GM18868 (cell line): ENCODE data around the gene LNX1.
"Not testable (repeated sequence)": the region's sequence is repeated elsewhere in the genome, so short reads cannot be mapped to it uniquely, and the experiment has no call there.

ENCODE experiments used
- ATAC-seq: cut with Tn5 transposase; IDR thresholded peaks from one replicate; pipeline ENCODE4 v1.9.1; 2021; ENCODE audit warnings: mild to moderate bottlenecking, moderate library complexity; ENCODE audit not compliant: unreplicated experiment

LNX1 gene

GRCh38 chr4:53477038-53477565 lies 114.2 kb downstream of the LNX1 start:
- no peak for ATAC-seq

DNA sequence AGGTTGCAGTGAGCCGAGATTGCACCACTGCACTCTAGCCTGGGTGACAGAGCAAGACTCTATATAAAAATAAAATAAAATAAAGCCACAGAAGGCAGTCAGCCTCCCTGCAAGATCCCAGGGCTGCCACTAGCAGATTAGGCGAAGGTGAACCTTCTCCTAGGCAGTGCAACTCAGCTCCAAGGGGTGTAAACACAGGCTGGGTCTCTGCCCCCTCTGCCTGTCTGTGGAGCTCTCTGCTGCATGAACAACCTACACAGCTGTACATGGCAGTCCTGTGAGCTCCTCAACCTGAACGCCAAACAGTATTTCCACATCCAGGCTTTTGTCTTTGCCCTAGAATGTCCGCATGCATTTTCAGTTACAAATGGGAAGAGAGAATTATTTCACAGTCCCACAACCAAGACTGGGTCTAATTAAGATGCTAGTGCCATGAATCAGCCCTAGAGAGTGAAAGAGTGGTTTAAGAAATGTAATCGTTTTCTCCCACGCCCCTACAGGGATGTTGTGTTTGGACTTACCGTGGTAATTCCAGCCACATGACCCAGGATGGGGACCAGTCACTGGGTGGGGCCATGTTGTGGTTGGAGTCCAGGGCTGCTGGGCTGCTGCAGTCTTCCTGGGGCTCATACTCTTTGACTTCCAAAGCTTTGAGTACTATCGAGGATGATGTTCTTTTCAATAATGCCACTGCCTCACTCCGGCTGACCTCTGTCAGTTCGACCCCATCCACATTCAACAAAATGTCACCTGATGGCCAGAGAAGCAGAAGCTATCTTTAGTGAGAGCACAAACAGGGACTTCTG lies 114.9 kb downstream of the LNX1 start:
- no peak for ATAC-seq

DNA sequence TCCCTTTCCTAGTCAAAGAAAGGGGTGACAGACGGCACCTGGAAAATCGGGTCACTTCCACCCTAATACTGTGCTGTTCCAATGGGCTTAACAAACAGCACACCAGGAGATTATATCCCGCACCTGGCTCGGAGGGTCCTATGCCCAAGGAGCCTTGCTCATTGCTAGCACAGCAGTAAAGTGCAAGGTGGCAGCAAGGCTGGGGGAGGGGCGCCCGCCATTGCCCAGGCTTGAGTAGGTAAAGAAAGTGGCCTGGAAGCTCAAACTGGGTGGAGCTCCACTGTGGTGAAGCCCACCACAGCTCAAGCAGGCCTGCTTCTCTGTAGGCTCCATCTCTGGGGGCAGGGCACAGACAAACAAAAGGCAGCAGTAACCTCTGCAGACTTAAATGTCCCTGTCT lies 124.7 kb downstream of the LNX1 start:
- not testable (repeated sequence) for ATAC-seq

DNA sequence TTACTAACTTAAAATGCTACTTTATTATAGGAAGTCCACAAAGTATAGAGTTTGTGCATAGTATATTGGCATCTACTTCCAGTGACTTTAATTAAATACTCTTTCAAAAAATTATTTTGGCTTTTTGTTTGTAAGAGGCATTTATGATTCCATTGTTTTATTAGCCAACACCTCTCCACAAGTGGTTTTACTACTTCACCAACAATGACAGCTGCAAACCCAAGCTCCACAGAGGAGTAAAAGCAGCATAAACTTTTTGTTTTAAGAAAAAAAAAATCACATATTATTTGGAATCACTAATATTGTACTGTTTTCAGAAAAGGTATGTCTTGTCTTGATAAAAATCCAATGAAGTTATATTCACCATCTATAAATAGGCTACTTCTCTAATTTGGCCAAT lies 125.4 kb downstream of the LNX1 start:
- no peak for ATAC-seq

DNA sequence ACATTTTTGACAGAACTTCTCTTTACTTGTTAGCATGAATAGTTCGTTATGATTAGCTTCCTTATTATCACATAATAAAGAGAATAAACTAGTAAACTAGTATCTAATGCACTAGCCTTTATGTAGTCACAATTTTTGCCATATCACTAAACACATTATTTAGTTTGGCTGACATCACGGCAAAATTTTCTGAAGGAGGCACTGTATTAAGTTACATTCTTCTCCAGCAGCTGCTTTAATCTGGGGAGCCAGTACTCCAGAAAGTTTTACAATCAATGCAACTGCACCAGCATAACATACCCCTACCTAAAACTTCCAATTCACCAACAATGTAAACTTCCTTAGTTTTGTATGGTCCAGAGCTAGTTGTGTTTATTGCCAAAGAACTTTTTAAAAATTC lies 126.0 kb downstream of the LNX1 start:
- ATAC-seq, result no peak

DNA sequence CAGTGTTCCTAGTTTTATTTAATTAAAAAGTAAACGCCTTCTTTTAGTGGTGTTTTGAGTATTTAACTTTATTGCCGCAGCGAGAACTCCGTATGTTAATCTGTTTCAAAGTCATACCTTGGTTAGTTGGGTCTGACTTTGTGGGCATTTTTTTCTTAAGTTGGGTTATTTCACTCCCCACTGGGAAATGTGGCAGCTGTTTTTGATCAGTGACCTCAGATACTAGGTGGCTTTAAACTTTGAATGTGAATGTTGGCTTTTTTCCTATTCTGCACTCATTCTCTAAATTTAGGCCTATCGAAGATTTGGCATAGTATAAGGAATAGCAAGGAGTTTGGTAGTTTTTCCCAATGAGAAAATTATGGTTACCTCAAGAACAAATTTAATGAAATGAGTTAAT lies 127.9 kb downstream of the LNX1 start:
- no peak for ATAC-seq

GRCh38 chr4:53461244-53461643 lies 130.0 kb downstream of the LNX1 start:
- no peak for ATAC-seq

DNA sequence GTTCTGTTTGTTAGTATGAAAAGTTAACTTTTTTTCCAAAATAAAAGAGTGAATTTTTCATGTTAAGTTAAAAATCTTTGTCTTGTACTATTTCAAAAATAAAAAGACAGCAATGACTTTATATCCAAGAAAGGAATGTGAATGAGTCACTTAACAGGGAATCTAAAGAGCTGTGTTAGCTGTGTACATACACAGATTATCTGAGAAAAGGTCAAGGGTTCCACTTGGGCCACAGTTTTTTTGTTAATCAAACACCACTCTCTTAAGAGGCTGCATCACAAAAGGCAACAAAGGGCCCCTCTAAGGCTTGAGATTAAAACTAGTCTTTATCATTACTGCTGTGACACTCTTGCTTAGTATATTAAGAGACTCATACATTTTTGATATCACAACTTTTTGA lies 131.7 kb downstream of the LNX1 start:
- ATAC-seq, result no peak

DNA sequence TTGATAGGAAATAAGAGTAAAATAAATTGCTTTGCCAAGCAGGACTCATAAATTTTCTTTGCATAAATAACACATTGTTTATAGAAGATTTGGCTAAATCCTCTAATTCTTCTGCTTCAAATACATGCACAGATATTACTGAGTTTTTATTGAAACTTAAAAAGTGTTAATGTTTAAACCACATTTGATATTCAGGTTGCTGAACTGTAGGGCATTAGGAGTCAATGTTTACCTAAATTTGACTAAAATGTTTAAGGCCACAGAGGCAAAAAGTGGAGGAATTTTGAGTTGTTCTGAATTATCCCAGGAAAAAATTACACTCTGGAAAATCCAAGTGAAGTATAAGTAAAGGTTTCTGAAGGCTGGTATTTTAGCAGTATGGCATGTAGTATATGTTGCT lies 135.1 kb downstream of the LNX1 start:
- no peak for ATAC-seq

GRCh38 chr4:53455766-53456165 lies 135.5 kb downstream of the LNX1 start:
- ATAC-seq, result no peak

DNA sequence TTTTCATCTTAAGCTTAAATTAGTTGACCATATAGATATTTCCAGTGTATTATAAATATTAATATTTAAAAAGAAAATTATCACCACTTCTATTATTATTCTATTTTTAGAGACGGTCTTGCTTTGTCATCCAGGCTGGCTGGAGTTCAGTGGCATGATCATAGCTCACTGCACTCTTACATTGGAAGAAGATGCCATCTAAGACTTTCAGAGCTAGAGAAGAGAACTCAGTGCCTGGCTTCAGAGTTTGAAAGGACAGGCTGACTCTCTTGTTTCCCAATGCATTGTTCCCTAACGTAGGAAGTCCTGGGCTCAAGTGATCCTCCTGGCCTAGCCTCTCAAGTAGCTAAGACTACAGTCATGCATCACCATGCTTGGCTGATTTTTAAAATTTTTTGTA lies 137.9 kb downstream of the LNX1 start:
- ATAC-seq, result no peak

GRCh38 chr4:53450773-53451172 lies 140.5 kb downstream of the LNX1 start:
- ATAC-seq, result no peak

DNA sequence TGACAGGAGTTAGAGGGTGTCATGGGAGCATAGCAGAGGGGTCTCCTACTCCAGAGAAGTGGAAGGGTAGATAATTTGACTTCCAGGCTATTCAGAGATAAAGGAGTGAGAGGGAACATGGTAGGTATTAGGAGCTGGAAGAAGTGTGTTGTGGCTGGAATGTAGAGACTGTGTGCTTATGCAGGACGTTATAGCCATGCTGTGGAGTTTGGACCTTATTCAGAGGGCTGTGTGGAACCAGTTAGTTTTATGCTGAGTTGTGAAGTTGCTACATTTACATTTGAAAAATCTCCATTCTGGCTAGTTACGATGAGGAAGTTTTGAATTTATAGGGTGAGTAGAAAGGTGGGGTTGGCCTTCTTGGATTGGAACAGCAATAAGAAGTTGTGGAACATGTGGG lies 146.3 kb downstream of the LNX1 start:
- ATAC-seq, result no peak

- no peak for ATAC-seq
Measured at GRCh38 chr4:53441564-53441963, 149.7 kb downstream of the LNX1 start.

DNA sequence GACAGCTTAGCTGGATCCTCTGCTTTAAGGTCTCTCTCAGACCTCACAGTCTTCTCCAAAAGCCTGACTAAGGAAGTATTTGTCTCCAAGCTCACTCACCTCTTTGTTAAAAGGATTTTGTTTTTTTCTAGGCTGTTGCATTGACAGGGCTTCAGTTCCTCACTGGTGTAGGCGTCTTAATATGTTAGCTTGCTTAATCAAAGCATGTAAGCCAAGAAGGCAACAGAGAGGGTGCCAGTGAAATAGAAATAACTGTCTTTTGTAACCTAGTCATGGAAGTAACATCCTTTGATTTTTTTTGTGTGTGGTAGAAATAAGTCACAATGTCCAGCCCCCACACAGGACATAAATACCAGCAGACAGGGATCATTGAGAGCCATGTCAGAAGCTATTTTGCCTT lies 155.0 kb downstream of the LNX1 start:
- no peak for ATAC-seq

DNA sequence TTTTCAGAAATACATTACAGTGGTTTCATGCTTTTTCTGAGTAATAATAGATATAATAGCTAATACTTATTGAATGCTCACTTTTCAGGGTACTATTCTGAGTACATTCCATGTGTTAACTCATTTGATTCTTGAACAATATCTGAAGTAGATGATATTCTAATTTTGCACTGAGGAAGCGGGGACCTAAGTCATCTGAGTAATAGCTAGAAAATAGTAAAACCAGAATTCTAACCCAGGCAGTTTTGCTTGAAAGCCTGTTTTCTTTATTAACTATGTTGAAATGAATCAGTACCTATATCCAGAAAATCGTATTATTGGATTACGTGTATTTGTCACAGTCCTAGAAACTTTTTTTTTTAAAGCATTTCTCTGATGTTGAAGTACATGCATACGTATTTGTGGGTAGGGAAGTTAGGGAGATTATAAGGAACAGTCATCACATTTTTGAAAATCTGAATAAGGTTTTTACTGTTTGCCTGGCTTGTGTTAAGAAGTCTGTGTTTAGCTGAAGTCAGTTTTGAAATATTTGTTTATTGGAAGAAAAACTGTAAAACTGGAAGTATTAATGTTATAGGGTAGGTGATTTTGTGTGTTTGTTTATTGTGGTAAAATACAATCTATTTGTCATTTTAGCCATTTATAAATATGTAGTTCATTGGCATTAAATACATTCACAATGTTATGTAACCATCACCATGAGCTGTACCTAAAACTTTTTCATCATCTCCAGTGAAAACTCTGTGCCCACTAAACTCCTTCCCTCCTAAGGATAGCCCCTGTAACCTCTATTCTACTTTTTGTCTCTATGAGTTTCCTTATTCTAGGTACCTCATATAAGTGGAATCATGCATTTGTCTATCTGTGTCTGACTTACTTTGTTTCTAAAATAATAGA lies 158.5 kb downstream of the LNX1 start:
- peak; percentile 88 for ATAC-seq

- no peak for ATAC-seq
Measured at GRCh38 chr4:53431052-53431451, 160.2 kb downstream of the LNX1 start.

GRCh38 chr4:53427366-53427765 lies 163.9 kb downstream of the LNX1 start:
- no peak for ATAC-seq

GRCh38 chr4:53424280-53424679 lies 167.0 kb downstream of the LNX1 start:
- ATAC-seq, result no peak

GRCh38 chr4:53422367-53422766 lies 168.9 kb downstream of the LNX1 start:
- no peak for ATAC-seq

GRCh38 chr4:53421791-53422190 lies 169.5 kb downstream of the LNX1 start:
- no peak for ATAC-seq

- ATAC-seq, result no peak
Measured at GRCh38 chr4:53419208-53419607, 172.1 kb downstream of the LNX1 start.
